GM12878 (cell line): Measurements from ENCODE around the gene H6PD. TPM values are rescaled to one million over a fixed set of nuclear protein-coding genes. Genes with fewer than 3 reads are reported as not detected.

Source experiments
- ATAC-seq: fragments of 200-7000 bp; cut with Tn5 transposase; 3 replicates; pipeline ENCODE4 v1.9.1; 2020; ENCODE audit warnings: mild to moderate bottlenecking, moderate library complexity
- BruUV-seq: library from RNA; stranded (reverse); fragments of 400-500 nt; replicated peaks from 2 replicates; lab custom pipeline; 2021; lab: Mats Ljungman, UMichigan
- CTCF ChIA-PET: fragments of 300-600 bp; sonication (Branson Sonifier 250); formaldehyde crosslinking; extraction: SDS; loops from one replicate; lab custom pipeline; 2021; ENCODE audit warnings: inconsistent platforms; lab: Yijun Ruan, JAX
- POLR2A ChIA-PET: fragments of 350-600 bp; formaldehyde crosslinking; extraction: SDS; loops from one replicate; lab custom pipeline; 2021; ENCODE audit warnings: inconsistent platforms; lab: Charles Lee
- RAD21 ChIA-PET: fragments of 300-600 bp; sonication (Branson Sonifier 250); formaldehyde crosslinking; loops from one replicate; lab custom pipeline; 2023; ENCODE audit warnings: antibody characterized with exemption; ENCODE audit not compliant: unreplicated experiment; lab: Charles Lee
- SMC1A ChIA-PET: fragments of 300-600 bp; sonication (Branson Sonifier 250); formaldehyde crosslinking; loops from one replicate; lab custom pipeline; 2023; ENCODE audit not compliant: unreplicated experiment, uncharacterized antibody; lab: Charles Lee
- DNase-seq: peaks from one replicate; pipeline ENCODE4 v3.0.0-alpha.2; 2011; ENCODE audit warnings: low read depth, low spot score
- FAIRE-seq: peaks from 3 replicates; lab custom pipeline; 2011; peaks lifted over from hg19 to GRCh38; lab: Jason Lieb, UNC
- H2AFZ ChIP-seq: 2 replicates; pipeline ENCODE4 v1.6.0; 2011; ENCODE audit warnings: low read depth, low read length, control low read depth; ENCODE audit not compliant: control insufficient read depth
- H3K27ac ChIP-seq: 2 replicates; pipeline ENCODE4 v1.5.1; 2011; ENCODE audit warnings: control low read depth; ENCODE audit not compliant: control insufficient read depth, insufficient read depth
- H3K27me3 ChIP-seq, 2 experiments: replicated peaks in 1 of 2; 2 replicates each; pipeline versions ENCODE4 v1.6.0 to v1.6.1; 2011; ENCODE audit warnings: low read length in 1 of 2; ENCODE audit not compliant: control insufficient read depth in 2 of 2, insufficient read depth in 2 of 2
- H3K36me3 ChIP-seq, 2 experiments: 2 replicates each; pipeline ENCODE4 v1.5.1; 2011; ENCODE audit warnings: low read length in 1 of 2; ENCODE audit not compliant: control insufficient read depth in 2 of 2, insufficient read depth in 2 of 2
- H3K4me1 ChIP-seq: 2 replicates; pipeline ENCODE4 v1.6.1; 2011; ENCODE audit warnings: mild to moderate bottlenecking, low read length, moderate library complexity, mixed read lengths; ENCODE audit not compliant: control insufficient read depth, insufficient read depth
- H3K4me2 ChIP-seq: 2 replicates; pipeline ENCODE4 v1.6.0; 2011; ENCODE audit warnings: control low read depth; ENCODE audit not compliant: control insufficient read depth, insufficient read depth
- H3K4me3 ChIP-seq: fragments of 200-600 bp; sonication (generic); 2 replicates; pipeline ENCODE4 v1.5.1; 2016
- H3K79me2 ChIP-seq: 2 replicates; pipeline ENCODE4 v1.6.0; 2011; ENCODE audit warnings: low read length; ENCODE audit not compliant: control insufficient read depth, insufficient read depth
- H3K9ac ChIP-seq: 2 replicates; pipeline ENCODE4 v1.8.0; 2011; ENCODE audit warnings: low read length, control low read depth, mixed read lengths; ENCODE audit not compliant: control insufficient read depth, insufficient read depth
- H3K9me3 ChIP-seq: replicated peaks from 3 replicates; pipeline ENCODE4 v1.5.1; 2011; ENCODE audit warnings: mild to moderate bottlenecking, low read length; ENCODE audit not compliant: control insufficient read depth, insufficient read depth
- H4K20me1 ChIP-seq: 2 replicates; pipeline ENCODE4 v1.6.0; 2011; ENCODE audit not compliant: control insufficient read depth, insufficient read depth
- CHD2 ChIP-seq: IDR thresholded peaks from 2 replicates; pipeline ENCODE4 v1.6.1; 2011; ENCODE audit warnings: low read depth, low read length, improper control_type of control experiment, borderline replicate concordance
- IRF4 ChIP-seq: IDR thresholded peaks from 2 replicates; pipeline ENCODE4 v1.6.1; 2011; ENCODE audit warnings: low read depth, low read length
- NR2C1 ChIP-seq: fragments of 450-650 bp; IDR thresholded peaks from 2 replicates; pipeline ENCODE4 v1.6.1; 2017; ENCODE audit warnings: antibody characterized with exemption, mild to moderate bottlenecking, moderate library complexity
- PAX8 ChIP-seq: fragments of 450-650 bp; IDR thresholded peaks from 2 replicates; pipeline ENCODE4 v1.6.1; 2017; ENCODE audit warnings: mild to moderate bottlenecking, moderate library complexity
- RUNX3 ChIP-seq: IDR thresholded peaks from 2 replicates; pipeline ENCODE4 v1.6.1; 2012; ENCODE audit warnings: low read length, inconsistent platforms
- ZSCAN29 ChIP-seq: fragments of 450-650 bp; IDR thresholded peaks from 2 replicates; pipeline ENCODE4 v1.6.1; 2017; ENCODE audit warnings: mild to moderate bottlenecking, moderate library complexity
- WGBS: methylation state at CpG from one replicate; pipeline ENCODE4 v1.1.6; 2016; ENCODE audit warnings: low lambda C conversion rate; ENCODE audit not compliant: insufficient replicate concordance, insufficient coverage; ENCODE audit errors: missing lambda C conversion rate; 5-methylcytosine and 5-hydroxymethylcytosine counted together
- in situ Hi-C: fragments of 300-500 bp; cut with MboI; formaldehyde crosslinking; loops from 9 replicates; pipeline ENCODE4 v1.14.3; 2018; ENCODE audit warnings: mixed read lengths
- intact Hi-C: fragments of 100-400 bp; cut with micrococcal nuclease; formaldehyde crosslinking; loops from one replicate; pipeline ENCODE4 v1.14.2; 2022; ENCODE audit not compliant: unreplicated experiment
- polyA plus RNA-seq, 11 experiments: library from polyadenylated mRNA; depleted of rRNA in 4 of 11; unstranded in 6 of 11; stranded (reverse) in 5 of 11; fragments of >200 nt; fragmentation: Nextera tagmentation in 4 of 11; fragmentation: Illumina TruSeq in 1 of 11; extraction: Ambion mirVana in 4 of 11; extraction: Trizol in 1 of 11; gene quantifications; 1 replicate in 1 of 11; 2 replicates in 10 of 11; pipeline versions ENCODE4 v1.2.1 to v1.2.3, GENCODE V29; 2011 to 2016; ENCODE audit warnings: inconsistent platforms in 2 of 11, missing spikeins in 2 of 11, low read depth in 1 of 11
- total RNA-seq, 4 experiments: library from RNA; depleted of rRNA in 3 of 4; stranded (reverse); fragments of >200 nt in 3 of 4; fragmentation: Illumina TruSeq in 1 of 4; extraction: Trizol in 1 of 4; gene quantifications; 2 replicates each; pipeline versions ENCODE4 v1.2.1 to v1.2.3, GENCODE V29; 2013 to 2021
- TF ChIP-seq, protein P1 (sequence below): IDR thresholded peaks from 2 replicates; pipeline ENCODE4 v1.6.1; 2012; ENCODE audit warnings: low read depth, low read length, improper control_type of control experiment
- TF ChIP-seq, protein P2 (sequence below): fragments of 450-650 bp; IDR thresholded peaks from 2 replicates; pipeline ENCODE4 v1.6.1; 2018; ENCODE audit warnings: borderline replicate concordance, mild to moderate bottlenecking; ENCODE audit not compliant: partially characterized antibody
- TF ChIP-seq, protein P3 (sequence below): fragments of 450-650 bp; IDR thresholded peaks from 2 replicates; pipeline ENCODE4 v1.6.1; 2016; ENCODE audit warnings: mild to moderate bottlenecking
- TF ChIP-seq, protein P4 (sequence below): fragments of 450-650 bp; IDR thresholded peaks from 2 replicates; pipeline ENCODE4 v1.6.1; 2017; ENCODE audit warnings: mild to moderate bottlenecking

The H6PD gene
- total and polyA plus RNA-seq, 10 of the 15 experiments (the other 5 are each of a cell fraction or from before 2014, with no cell fraction given), result 1.2 to 20.7 (median 7.7) TPM

DNA sequence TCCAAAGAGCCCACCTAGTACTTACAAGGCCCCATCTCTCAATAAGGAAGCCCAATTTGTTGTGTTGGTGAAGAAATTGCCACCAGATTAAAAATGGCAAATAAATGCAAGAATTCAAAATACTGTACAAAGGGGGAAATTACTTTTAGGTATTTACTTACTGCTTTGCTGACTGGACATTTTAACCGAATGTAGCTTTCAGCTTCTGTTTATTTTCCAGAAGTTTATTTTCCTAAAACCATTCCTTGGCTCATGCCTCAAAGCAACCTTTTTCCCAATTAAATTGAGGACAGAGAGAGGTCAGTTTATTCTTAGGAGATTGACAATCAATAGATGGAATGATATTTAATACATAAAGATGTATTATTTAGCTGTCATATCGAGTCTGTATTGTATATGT, 47.6 kb upstream of the H6PD start (continued):
- TF ChIP-seq NR2C1 (no peak), ZSCAN29 (no peak), CHD2 (no peak)
- TF ChIP-seq, protein P1, sequence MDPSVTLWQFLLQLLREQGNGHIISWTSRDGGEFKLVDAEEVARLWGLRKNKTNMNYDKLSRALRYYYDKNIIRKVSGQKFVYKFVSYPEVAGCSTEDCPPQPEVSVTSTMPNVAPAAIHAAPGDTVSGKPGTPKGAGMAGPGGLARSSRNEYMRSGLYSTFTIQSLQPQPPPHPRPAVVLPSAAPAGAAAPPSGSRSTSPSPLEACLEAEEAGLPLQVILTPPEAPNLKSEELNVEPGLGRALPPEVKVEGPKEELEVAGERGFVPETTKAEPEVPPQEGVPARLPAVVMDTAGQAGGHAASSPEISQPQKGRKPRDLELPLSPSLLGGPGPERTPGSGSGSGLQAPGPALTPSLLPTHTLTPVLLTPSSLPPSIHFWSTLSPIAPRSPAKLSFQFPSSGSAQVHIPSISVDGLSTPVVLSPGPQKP, result no peak
- TF ChIP-seq, all 136 proteins: peak for 0

DNA sequence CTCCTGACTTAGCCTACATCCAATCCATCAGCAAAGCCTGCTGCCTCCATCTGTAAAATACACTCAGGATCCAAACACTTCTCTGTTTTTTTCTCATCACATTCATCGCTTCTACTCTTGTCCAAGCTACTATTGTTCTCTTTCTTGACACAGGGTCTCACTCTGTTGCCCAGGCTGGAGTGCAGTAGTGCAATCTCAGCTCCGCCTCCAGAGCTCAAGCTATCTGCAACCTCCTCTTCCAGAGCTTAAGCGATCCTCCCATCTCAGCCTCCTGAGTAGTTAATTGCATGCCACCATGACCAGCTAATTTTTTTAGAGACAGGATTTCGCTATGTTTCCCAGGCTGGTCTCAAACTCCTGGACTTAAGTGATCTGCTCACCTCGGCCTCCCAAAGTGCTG, 44.3 kb upstream of the H6PD start:
- Histone ChIP-seq H3K27ac (no peak overlapping the region), H2AFZ (no peak overlapping the region), H4K20me1 (no peaks in the 10 kb centered on the region), H3K36me3 (no peaks in the 10 kb centered on the region), H3K79me2 (no peaks in the 10 kb centered on the region), H3K9ac (no peak overlapping the region), H3K4me2 (no peak overlapping the region), H3K27me3 (no peaks in the 10 kb centered on the region), H3K9me3 (no peaks in the 10 kb centered on the region), H3K4me3 (no peak overlapping the region), H3K4me1 (0 out of 2 replicates have a peak, but pooled peaks cover 4% of the 10 kb centered on the region)
- in situ Hi-C loops (no loop called here), intact Hi-C loops (no loop called here)
- ChIA-PET SMC1A (interaction anchor here (0.6 to 0.8 kb wide), 2 partner anchors 60 to 108 kb away, joined by 3 read pairs; no protein-coding TSS in a partner anchor), CTCF (interaction anchor here (1.0 kb wide), 1 partner anchor 97 kb away, joined by 3 read pairs; no protein-coding TSS in a partner anchor), RAD21 (no interaction called here), POLR2A (no interaction called here)
- no peak for DNase-seq
- FAIRE-seq, result no peak
- WGBS, result 95% methylated on average over 5 of the region's 5 CpGs
- ATAC-seq, result no peak
- no TSS peak for BruUV-seq
- TF ChIP-seq IRF4 (no peak), PAX8 (no peak), RUNX3 (no peak)
- TF ChIP-seq, protein P2, sequence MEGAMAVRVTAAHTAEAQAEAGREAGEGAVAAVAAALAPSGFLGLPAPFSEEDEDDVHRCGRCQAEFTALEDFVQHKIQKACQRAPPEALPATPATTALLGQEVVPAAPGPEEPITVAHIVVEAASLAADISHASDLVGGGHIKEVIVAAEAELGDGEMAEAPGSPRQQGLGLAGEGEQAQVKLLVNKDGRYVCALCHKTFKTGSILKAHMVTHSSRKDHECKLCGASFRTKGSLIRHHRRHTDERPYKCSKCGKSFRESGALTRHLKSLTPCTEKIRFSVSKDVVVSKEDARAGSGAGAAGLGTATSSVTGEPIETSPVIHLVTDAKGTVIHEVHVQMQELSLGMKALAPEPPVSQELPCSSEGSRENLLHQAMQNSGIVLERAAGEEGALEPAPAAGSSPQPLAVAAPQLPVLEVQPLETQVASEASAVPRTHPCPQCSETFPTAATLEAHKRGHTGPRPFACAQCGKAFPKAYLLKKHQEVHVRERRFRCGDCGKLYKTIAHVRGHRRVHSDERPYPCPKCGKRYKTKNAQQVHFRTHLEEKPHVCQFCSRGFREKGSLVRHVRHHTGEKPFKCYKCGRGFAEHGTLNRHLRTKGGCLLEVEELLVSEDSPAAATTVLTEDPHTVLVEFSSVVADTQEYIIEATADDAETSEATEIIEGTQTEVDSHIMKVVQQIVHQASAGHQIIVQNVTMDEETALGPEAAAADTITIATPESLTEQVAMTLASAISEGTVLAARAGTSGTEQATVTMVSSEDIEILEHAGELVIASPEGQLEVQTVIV, result no peak
- TF ChIP-seq, protein P3, sequence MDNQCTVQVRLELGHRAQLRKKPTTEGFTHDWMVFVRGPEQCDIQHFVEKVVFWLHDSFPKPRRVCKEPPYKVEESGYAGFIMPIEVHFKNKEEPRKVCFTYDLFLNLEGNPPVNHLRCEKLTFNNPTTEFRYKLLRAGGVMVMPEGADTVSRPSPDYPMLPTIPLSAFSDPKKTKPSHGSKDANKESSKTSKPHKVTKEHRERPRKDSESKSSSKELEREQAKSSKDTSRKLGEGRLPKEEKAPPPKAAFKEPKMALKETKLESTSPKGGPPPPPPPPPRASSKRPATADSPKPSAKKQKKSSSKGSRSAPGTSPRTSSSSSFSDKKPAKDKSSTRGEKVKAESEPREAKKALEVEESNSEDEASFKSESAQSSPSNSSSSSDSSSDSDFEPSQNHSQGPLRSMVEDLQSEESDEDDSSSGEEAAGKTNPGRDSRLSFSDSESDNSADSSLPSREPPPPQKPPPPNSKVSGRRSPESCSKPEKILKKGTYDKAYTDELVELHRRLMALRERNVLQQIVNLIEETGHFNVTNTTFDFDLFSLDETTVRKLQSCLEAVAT, result no peak
- TF ChIP-seq, protein P4, sequence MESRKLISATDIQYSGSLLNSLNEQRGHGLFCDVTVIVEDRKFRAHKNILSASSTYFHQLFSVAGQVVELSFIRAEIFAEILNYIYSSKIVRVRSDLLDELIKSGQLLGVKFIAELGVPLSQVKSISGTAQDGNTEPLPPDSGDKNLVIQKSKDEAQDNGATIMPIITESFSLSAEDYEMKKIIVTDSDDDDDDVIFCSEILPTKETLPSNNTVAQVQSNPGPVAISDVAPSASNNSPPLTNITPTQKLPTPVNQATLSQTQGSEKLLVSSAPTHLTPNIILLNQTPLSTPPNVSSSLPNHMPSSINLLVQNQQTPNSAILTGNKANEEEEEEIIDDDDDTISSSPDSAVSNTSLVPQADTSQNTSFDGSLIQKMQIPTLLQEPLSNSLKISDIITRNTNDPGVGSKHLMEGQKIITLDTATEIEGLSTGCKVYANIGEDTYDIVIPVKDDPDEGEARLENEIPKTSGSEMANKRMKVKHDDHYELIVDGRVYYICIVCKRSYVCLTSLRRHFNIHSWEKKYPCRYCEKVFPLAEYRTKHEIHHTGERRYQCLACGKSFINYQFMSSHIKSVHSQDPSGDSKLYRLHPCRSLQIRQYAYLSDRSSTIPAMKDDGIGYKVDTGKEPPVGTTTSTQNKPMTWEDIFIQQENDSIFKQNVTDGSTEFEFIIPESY, result no peak
